Stimulated activated naive CD8-positive, alpha-beta T cell treated with anti-CD3 and anti-CD28 coated beads, Interleukin-15, Interleukin-2, amounts not matched to agents 100 U/mL and 50 U/mL, for 24 hours (primary cell): ENCODE measurements around the gene PRDM4.
"Not testable (repeated sequence)": the region's sequence is repeated elsewhere in the genome, so short reads cannot be mapped to it uniquely, and the experiment has no call there.

ENCODE experiments used
- ATAC-seq: fragments of 150-1000 bp; cut with Tn5 transposase; one replicate; pipeline ENCODE4 v1.10.0; 2021
- DNase-seq: peaks from one replicate; pipeline ENCODE4 v3.0.0; 2021

The PRDM4 gene

GRCh38 chr12:107695772-107696171 lies 65.2 kb downstream of the PRDM4 start:
- not testable (repeated sequence) for DNase-seq, ATAC-seq

GRCh38 chr12:107685360-107686248 lies 75.3 kb downstream of the PRDM4 start, which contains the start of gene PWP1:
PWP1 (plus strand) TSS chr12:107685799; CDS start chr12:107685900, 101 bp downstream.
- DNase-seq (peak; percentile 96), ATAC-seq (peak; percentile 93)

- peak; percentile 44 for DNase-seq
- peak; percentile 53 for ATAC-seq
Observed at GRCh38 chr12:107684990-107685359, 76.0 kb downstream of the PRDM4 start.

GRCh38 chr12:107684029-107684795 lies 76.7 kb downstream of the PRDM4 start:
- ATAC-seq (no peak), DNase-seq (no peak)
